Liver (tissue), 3 donors: ENCODE measurements around the gene GFM1.

Experiments
- FOXA1 ChIP-seq: IDR thresholded peaks from 2 replicates; pipeline ENCODE4 v1.6.1; 2016; ENCODE audit warnings: antibody characterized with exemption
- FOXA2 ChIP-seq: IDR thresholded peaks from 2 replicates; pipeline ENCODE4 v1.6.1; 2016; ENCODE audit warnings: antibody characterized with exemption
- GABPA ChIP-seq, 2 donors: IDR thresholded peaks in 1 of 2; conservative IDR thresholded peaks in 1 of 2; 2 replicates each; pipeline ENCODE4 v1.6.1; 2016; ENCODE audit warnings: antibody characterized with exemption in 2 of 2, mild to moderate bottlenecking in 1 of 2, moderate library complexity in 1 of 2
- RAD21 ChIP-seq, 2 donors: IDR thresholded peaks; 2 replicates each; pipeline ENCODE4 v1.6.1; 2016; ENCODE audit warnings: antibody characterized with exemption in 2 of 2, mild to moderate bottlenecking in 2 of 2
- RXRA ChIP-seq, 2 donors: IDR thresholded peaks; 2 replicates each; pipeline ENCODE4 v1.6.1; 2017 to 2018; ENCODE audit warnings: antibody characterized with exemption in 2 of 2, mild to moderate bottlenecking in 1 of 2
- SP1 ChIP-seq: IDR thresholded peaks from 2 replicates; pipeline ENCODE4 v1.6.1; 2018; ENCODE audit warnings: antibody characterized with exemption, mild to moderate bottlenecking
- TAF1 ChIP-seq: conservative IDR thresholded peaks from 2 replicates; pipeline ENCODE4 v1.6.1; 2016; ENCODE audit warnings: antibody characterized with exemption, mild to moderate bottlenecking
- YY1 ChIP-seq: IDR thresholded peaks from 2 replicates; pipeline ENCODE4 v1.6.1; 2016; ENCODE audit warnings: antibody characterized with exemption, mild to moderate bottlenecking
- TF ChIP-seq, protein P1 (sequence below): fragments of 150-350 bp; IDR thresholded peaks from 2 replicates; pipeline ENCODE4 v1.5.1; 2017; ENCODE audit warnings: improper control_type of control experiment, low read depth, low read length; ENCODE audit not compliant: missing input control
- TF ChIP-seq, protein P2 (sequence below): IDR thresholded peaks from 2 replicates; pipeline ENCODE4 v1.6.1; 2016; ENCODE audit warnings: antibody characterized with exemption
- TF ChIP-seq, protein P3 (sequence below): IDR thresholded peaks from 2 replicates; pipeline ENCODE4 v1.6.1; 2016; ENCODE audit warnings: antibody characterized with exemption, mild to moderate bottlenecking
- donor health status: healthy.
- donor health status: healthy.

DNA sequence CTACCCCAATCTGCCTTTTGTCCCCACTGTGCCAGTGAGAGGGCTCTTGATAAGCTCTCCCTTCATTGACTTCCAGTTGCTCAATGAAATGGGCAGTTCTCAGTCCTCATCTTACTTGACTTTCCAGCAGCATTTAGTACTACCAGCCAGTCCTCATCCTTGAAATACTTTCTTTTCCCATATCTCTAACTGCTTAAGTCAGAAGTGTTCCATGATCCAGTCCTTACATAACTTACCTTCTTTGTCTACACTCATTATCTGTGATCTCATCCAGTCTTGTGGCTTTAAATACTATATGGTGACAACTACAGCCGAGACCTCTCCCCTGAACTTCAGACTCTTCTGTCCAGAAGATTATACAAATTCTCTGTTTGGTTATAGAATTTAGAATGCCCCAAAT is 59.2 kb downstream of the GFM1 start:
- TF ChIP-seq, protein P1, sequence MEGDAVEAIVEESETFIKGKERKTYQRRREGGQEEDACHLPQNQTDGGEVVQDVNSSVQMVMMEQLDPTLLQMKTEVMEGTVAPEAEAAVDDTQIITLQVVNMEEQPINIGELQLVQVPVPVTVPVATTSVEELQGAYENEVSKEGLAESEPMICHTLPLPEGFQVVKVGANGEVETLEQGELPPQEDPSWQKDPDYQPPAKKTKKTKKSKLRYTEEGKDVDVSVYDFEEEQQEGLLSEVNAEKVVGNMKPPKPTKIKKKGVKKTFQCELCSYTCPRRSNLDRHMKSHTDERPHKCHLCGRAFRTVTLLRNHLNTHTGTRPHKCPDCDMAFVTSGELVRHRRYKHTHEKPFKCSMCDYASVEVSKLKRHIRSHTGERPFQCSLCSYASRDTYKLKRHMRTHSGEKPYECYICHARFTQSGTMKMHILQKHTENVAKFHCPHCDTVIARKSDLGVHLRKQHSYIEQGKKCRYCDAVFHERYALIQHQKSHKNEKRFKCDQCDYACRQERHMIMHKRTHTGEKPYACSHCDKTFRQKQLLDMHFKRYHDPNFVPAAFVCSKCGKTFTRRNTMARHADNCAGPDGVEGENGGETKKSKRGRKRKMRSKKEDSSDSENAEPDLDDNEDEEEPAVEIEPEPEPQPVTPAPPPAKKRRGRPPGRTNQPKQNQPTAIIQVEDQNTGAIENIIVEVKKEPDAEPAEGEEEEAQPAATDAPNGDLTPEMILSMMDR, result no peak
- TF ChIP-seq RXRA (IDR thresholded peaks at IDR 0.05) (no peak), RAD21 (IDR thresholded peaks at IDR 0.05) (no peak), GABPA (IDR thresholded peaks at IDR 0.05 in 1 of 2, conservative IDR thresholded peaks at IDR 0.05 in 1 of 2) (no peak), YY1 (no peak), FOXA1 (no peak), SP1 (no peak), FOXA2 (no peak), TAF1 (no peak)
- TF ChIP-seq, protein P2, sequence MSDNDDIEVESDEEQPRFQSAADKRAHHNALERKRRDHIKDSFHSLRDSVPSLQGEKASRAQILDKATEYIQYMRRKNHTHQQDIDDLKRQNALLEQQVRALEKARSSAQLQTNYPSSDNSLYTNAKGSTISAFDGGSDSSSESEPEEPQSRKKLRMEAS, result no peak
- TF ChIP-seq, protein P3, sequence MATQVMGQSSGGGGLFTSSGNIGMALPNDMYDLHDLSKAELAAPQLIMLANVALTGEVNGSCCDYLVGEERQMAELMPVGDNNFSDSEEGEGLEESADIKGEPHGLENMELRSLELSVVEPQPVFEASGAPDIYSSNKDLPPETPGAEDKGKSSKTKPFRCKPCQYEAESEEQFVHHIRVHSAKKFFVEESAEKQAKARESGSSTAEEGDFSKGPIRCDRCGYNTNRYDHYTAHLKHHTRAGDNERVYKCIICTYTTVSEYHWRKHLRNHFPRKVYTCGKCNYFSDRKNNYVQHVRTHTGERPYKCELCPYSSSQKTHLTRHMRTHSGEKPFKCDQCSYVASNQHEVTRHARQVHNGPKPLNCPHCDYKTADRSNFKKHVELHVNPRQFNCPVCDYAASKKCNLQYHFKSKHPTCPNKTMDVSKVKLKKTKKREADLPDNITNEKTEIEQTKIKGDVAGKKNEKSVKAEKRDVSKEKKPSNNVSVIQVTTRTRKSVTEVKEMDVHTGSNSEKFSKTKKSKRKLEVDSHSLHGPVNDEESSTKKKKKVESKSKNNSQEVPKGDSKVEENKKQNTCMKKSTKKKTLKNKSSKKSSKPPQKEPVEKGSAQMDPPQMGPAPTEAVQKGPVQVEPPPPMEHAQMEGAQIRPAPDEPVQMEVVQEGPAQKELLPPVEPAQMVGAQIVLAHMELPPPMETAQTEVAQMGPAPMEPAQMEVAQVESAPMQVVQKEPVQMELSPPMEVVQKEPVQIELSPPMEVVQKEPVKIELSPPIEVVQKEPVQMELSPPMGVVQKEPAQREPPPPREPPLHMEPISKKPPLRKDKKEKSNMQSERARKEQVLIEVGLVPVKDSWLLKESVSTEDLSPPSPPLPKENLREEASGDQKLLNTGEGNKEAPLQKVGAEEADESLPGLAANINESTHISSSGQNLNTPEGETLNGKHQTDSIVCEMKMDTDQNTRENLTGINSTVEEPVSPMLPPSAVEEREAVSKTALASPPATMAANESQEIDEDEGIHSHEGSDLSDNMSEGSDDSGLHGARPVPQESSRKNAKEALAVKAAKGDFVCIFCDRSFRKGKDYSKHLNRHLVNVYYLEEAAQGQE, result no peak
